C4-2B (cell line): ENCODE data around the gene GREM1.

Experiments used
- ZFX ChIP-seq: fragments of 450-650 bp; IDR thresholded peaks from 2 replicates; pipeline ENCODE4 v1.6.1; 2017
- TF ChIP-seq, protein P1 (sequence below): fragments of 450-650 bp; conservative IDR thresholded peaks from 2 replicates; pipeline ENCODE4 v1.5.1; 2017; ENCODE audit warnings: mild to moderate bottlenecking

DNA sequence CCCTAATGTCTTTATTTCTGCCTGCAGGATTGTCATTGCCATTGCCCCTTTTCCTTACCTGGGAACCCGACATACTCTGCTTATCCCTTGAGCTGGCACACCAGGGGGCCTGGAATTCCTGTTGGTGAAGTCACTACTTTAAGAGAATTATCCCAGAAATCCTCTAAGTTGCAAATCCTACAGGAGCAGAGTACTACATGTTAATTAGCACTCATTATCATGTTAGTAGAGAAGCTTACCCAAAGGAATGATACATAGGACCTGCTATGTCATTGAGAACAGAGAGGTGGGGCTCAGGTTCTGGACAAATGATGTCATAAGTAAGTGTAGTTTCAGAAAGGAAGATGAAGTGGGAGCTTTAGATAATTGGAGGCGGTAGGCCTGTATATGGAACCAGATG lies 48.9 kb upstream of the GREM1 start:
- TF ChIP-seq, protein P1, sequence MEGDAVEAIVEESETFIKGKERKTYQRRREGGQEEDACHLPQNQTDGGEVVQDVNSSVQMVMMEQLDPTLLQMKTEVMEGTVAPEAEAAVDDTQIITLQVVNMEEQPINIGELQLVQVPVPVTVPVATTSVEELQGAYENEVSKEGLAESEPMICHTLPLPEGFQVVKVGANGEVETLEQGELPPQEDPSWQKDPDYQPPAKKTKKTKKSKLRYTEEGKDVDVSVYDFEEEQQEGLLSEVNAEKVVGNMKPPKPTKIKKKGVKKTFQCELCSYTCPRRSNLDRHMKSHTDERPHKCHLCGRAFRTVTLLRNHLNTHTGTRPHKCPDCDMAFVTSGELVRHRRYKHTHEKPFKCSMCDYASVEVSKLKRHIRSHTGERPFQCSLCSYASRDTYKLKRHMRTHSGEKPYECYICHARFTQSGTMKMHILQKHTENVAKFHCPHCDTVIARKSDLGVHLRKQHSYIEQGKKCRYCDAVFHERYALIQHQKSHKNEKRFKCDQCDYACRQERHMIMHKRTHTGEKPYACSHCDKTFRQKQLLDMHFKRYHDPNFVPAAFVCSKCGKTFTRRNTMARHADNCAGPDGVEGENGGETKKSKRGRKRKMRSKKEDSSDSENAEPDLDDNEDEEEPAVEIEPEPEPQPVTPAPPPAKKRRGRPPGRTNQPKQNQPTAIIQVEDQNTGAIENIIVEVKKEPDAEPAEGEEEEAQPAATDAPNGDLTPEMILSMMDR, result no peak
- TF ChIP-seq ZFX, result no peak
